GM21825 (cell line): ENCODE measurements around the gene PSAP.
A peak's percentile ranks its signal among the peaks of the same experiment; 100 is the strongest.

Experiments used
- ATAC-seq: cut with Tn5 transposase; IDR thresholded peaks from one replicate; pipeline ENCODE4 v1.9.1; 2021; ENCODE audit warnings: mild to moderate bottlenecking, moderate library complexity; ENCODE audit not compliant: unreplicated experiment

Gene PSAP

DNA sequence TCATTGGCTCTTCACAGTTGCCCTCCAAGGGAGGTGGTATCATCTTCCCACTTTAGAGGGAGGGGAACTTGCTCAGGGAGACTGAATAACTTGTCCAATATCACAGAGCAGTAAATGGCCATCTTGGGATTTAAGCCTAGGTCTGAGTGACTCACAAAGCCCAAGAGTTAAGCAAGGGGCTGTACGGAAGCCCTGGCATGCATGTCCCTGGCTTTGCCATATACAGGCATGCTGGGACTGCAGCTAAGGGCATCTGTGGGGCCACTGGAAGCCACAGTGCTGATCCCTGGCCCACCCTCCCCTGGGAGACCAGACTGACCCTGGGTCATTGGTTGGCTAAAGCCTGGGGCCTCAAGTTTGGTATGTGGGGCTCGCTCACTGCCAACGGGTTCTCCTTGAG is 80.8 kb downstream of the PSAP start:
- ATAC-seq: no peak

DNA sequence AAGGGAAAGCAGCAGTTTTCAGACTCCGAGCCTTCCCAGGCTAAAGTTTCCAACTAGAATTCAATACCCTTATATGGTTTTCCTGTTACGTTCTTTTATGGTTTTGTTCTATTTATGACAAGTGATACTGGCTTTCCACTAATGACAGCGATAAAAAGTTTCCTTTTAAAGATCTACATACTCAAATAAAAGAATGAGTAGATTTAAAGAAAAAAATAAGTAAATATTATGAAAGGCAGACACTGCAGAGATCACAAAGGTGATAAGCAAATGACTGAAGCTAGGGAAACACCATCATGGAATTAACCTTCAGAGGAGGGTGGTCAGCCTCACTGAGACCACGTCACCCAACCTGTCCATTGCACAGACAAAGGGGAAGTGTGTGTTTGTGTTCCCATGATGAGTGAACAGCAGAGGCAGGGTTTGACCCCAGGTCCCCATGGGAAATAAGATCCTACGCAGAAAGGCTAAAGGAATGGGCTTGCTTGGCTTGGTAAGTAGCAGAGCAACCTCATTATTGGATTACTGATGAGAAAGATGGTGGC is 81.7 kb downstream of the PSAP start:
- ATAC-seq: peak; percentile 22

GRCh38 chr10:71767420-71768035 is 83.5 kb downstream of the PSAP start:
- ATAC-seq: no peak

DNA sequence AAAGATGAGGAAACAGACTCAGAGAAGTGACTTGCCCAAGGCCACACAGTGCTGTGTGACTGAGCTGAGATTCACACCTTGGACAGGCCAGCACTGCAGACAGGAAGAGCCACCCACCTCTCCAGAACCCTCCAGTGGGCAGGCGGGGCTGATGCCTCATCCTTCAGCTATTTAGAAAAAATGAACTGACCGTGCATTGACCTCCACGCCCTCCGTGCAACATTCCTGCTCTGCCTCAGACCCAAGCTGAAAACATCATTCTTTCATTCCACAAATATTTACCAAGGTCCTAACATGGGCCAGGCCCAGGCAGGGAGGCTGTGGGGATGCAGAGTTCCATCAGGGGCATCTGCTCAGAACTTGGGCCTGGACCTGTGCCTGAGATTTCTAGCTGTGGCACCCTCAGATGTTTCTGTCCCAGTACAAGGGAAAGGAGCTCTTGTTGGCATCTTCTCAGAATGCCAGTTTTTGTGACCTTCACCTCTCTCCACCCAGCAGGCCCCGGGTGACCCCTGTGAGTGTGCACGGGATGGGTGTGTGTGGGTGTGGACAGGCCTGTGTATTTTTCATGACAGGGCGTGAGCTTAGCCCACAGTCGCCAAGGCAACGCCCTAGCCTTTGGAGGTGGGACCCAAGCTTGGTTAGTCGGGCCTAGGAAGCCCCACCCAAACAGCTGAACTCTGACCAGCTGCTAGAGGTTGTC is 84.2 kb downstream of the PSAP start:
- ATAC-seq: no peak
